DMS 273 (cell line): ENCODE results near the gene LRRC51.

Source experiments
- DNase-seq: peaks from one replicate; lab custom pipeline; 2025; ENCODE audit not compliant: unreplicated experiment; lab: John Stamatoyannopoulos, UW

Gene LRRC51

GRCh38 chr11:72069787-72070251 is 10.8 kb upstream of the LRRC51 start:
- no peak for DNase-seq

- no peak for DNase-seq
These were observed 10.2 kb upstream of the LRRC51 start for GRCh38 chr11:72070491-72070890.

- DNase-seq: no peak
These were observed 8.3 kb upstream of the LRRC51 start for GRCh38 chr11:72072348-72072747.

GRCh38 chr11:72075109-72075508 is 5.5 kb upstream of the LRRC51 start:
- peak; percentile 14 for DNase-seq

GRCh38 chr11:72075756-72076155 is 4.9 kb upstream of the LRRC51 start:
- DNase-seq: no peak

- DNase-seq: no peak
These were observed 2.2 kb upstream of the LRRC51 start for GRCh38 chr11:72078477-72078876.

GRCh38 chr11:72079819-72080325 is 778 bp upstream of the LRRC51 start:
- DNase-seq: peak; percentile 71

GRCh38 chr11:72081184-72081644 is 564 bp downstream of the LRRC51 start:
- DNase-seq: no peak

GRCh38 chr11:72081821-72082453 is 1.3 kb downstream of the LRRC51 start:
- DNase-seq: no peak

- no peak for DNase-seq
These were observed 2.8 kb downstream of the LRRC51 start for GRCh38 chr11:72083414-72083813.

- DNase-seq: peak; percentile 31
These were observed 3.4 kb downstream of the LRRC51 start for GRCh38 chr11:72084076-72084475.

- peak; percentile 89 for DNase-seq
These were observed 4.3 kb downstream of the LRRC51 start for GRCh38 chr11:72084965-72085364.

- DNase-seq: peak; percentile 31
These were observed 5.1 kb downstream of the LRRC51 start for GRCh38 chr11:72085621-72086351.

- no peak for DNase-seq
These were observed 7.6 kb downstream of the LRRC51 start for GRCh38 chr11:72088076-72088808.

- peak; percentile 74 for DNase-seq
These were observed 10.6 kb downstream of the LRRC51 start for GRCh38 chr11:72091292-72091691.

GRCh38 chr11:72098741-72099140 is 18.1 kb downstream of the LRRC51 start:
- no peak for DNase-seq

GRCh38 chr11:72100009-72100408 is 19.4 kb downstream of the LRRC51 start:
- no peak for DNase-seq

- DNase-seq: no peak
These were observed 19.8 kb downstream of the LRRC51 start for GRCh38 chr11:72100462-72100861.

- DNase-seq: no peak
These were observed 21.5 kb downstream of the LRRC51 start for GRCh38 chr11:72102162-72102561.

- DNase-seq: no peak
These were observed 21.9 kb downstream of the LRRC51 start for GRCh38 chr11:72102631-72102945.

GRCh38 chr11:72102946-72103753 is 22.5 kb downstream of the LRRC51 start, which contains the start of gene LAMTOR1:
Gene LAMTOR1, minus strand, starts transcription at chr11:72103297. Its CDS starts 73 bp downstream, at chr11:72103224.
- peak; percentile 98 for DNase-seq
